GM12891 (cell line): ENCODE data around the gene NRXN2.

Source experiments
- POLR2A ChIP-seq: IDR thresholded peaks from 2 replicates; pipeline ENCODE4 v1.6.1; 2011; ENCODE audit warnings: low read depth, low read length, control low read depth
- POLR2AphosphoS5 ChIP-seq: IDR thresholded peaks from 2 replicates; pipeline ENCODE4 v1.6.1; 2011; ENCODE audit warnings: low read depth, low read length, control low read depth
- POU2F2 ChIP-seq: IDR thresholded peaks from 2 replicates; pipeline ENCODE4 v1.6.1; 2011; ENCODE audit warnings: low read depth, mild to moderate bottlenecking, control low read depth, low read length, moderate library complexity
- SPI1 ChIP-seq: IDR thresholded peaks from 2 replicates; pipeline ENCODE4 v1.6.1; 2011; ENCODE audit warnings: low read depth, low read length, control low read depth
- TAF1 ChIP-seq: IDR thresholded peaks from 2 replicates; pipeline ENCODE4 v1.6.1; 2011; ENCODE audit warnings: low read depth, low read length, control low read depth

GRCh38 chr11:64600281-64600992 is 122.6 kb downstream of the NRXN2 start:
- TF ChIP-seq POLR2AphosphoS5 (no peak), POLR2A (no peak), TAF1 (no peak), POU2F2 (no peak), SPI1 (no peak)
